GM10266 (cell line): Measurements from ENCODE around the gene NACC2.

Experiments used
- DNase-seq: peaks from one replicate; pipeline ENCODE4 v3.0.0; 2012; ENCODE audit errors: extremely low spot score
- TF ChIP-seq, protein P1 (sequence below): IDR thresholded peaks from 2 replicates; pipeline ENCODE4 v1.5.1; 2012; ENCODE audit warnings: mild to moderate bottlenecking, low read depth; ENCODE audit not compliant: control insufficient read depth, insufficient read depth; ENCODE audit errors: missing control alignments

Gene NACC2

DNA sequence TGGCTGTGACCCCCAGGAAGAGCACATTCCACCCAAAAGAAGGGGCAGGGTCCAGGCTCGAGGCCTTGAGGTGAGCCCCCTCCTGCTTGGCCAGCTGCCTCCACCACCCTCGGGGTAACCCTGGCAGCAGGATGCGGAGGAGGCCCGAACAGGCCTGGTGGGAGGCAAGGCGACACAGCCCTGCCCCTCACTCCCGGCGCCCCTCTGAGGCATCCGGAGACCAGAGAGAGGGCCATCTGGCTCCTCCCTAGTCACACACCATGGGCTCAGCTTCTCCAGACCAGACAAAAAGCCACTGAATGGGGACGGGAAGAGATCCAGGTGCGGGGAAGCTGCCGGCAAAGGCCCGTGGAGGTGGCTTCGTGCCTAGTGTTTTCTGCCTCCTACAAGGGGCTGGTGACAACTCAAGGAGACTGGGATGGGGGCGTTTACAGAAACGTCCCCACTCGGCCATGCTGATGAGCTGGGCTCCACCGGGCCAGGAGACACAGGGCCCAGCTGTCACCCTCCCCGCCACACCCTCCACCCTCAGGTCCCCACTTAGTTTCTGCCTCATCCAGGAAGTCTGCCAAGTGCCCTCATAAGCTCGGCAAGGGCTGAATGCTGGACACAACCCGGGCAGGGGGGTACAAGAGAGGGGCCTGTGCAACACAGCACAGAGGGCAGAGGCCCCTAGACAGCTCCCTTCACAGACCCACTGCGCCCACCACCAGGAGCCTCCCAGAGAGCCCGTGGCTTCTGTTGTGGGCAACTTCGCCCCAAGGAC, 41.9 kb downstream of the NACC2 start:
- TF ChIP-seq, protein P1, sequence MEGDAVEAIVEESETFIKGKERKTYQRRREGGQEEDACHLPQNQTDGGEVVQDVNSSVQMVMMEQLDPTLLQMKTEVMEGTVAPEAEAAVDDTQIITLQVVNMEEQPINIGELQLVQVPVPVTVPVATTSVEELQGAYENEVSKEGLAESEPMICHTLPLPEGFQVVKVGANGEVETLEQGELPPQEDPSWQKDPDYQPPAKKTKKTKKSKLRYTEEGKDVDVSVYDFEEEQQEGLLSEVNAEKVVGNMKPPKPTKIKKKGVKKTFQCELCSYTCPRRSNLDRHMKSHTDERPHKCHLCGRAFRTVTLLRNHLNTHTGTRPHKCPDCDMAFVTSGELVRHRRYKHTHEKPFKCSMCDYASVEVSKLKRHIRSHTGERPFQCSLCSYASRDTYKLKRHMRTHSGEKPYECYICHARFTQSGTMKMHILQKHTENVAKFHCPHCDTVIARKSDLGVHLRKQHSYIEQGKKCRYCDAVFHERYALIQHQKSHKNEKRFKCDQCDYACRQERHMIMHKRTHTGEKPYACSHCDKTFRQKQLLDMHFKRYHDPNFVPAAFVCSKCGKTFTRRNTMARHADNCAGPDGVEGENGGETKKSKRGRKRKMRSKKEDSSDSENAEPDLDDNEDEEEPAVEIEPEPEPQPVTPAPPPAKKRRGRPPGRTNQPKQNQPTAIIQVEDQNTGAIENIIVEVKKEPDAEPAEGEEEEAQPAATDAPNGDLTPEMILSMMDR: no peak
- DNase-seq: no peak

DNA sequence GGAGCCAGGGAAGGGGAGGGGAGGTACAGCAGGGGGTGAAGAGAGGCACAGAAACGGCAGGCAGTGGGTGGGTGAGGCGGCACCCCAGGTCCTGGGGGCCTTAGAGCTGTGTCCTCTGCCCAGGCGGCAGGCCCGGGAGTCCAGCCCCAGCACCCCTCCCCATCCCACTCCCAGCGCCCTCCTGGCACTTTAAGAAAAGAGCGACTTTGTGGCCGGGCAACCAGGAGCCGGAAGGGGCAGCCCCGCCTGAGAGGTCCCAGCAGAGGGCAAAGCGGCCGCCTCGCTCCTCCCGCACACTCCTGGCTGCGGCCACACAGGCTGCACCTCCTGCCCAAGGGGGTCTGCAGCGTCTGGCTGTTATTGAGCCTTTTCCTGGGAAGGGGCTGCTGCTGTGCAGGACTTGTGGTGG, 42.6 kb downstream of the NACC2 start:
- TF ChIP-seq, protein P1: no peak
- DNase-seq: no peak

DNA sequence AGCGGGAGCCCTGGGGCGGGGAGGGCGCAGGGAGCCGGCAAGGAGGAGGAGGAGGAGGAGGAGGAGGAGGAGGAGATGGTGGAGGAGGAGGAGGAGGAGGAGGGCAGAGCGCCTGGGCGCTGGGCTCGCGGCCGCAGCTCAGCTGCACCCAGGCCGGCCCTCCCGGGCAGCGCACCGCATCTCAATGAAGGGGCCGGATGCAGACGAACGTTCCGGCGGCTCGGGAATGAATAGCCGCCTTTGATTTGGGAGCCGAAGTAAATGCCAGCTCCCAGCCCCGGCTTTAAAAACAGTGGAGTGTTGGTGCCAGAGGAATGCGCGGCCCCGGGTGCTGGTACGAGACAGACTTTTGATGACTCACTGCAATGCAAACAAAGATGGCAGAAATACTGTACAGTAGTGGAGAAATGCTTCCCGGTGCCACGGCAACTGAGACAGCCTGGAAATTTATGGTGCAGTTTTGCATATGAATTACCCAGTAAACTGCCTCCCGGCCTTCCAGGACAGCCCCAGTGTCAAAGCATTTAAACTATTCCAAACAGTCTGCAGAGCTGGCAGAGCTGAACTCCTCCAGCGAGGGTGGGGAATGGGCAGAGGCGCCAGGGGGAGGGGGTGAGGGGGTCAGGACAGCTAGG, 43.1 kb downstream of the NACC2 start:
- DNase-seq: peak; percentile 29
- TF ChIP-seq, protein P1: no peak

DNA sequence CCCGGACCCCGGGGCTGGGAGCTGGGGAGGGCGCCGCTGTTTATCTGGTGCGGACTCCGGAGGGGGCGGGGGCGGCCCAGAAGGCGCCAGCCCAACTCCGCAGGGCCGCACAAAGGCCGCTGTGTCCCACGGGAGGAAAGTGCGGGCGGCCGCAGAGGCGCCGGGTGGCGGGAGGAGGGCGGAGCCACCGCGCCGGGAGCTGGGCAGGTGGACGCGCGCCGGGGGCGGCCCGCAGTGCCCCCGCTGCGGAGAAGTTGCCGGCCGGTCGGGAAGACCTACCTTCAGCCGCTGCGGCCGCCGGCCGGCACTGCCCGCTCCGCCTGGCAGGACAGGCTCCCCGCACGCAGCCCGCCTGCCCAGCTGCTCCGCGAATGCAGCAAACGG, 43.6 kb downstream of the NACC2 start:
- TF ChIP-seq, protein P1: no peak
- peak; percentile 36 for DNase-seq

DNA sequence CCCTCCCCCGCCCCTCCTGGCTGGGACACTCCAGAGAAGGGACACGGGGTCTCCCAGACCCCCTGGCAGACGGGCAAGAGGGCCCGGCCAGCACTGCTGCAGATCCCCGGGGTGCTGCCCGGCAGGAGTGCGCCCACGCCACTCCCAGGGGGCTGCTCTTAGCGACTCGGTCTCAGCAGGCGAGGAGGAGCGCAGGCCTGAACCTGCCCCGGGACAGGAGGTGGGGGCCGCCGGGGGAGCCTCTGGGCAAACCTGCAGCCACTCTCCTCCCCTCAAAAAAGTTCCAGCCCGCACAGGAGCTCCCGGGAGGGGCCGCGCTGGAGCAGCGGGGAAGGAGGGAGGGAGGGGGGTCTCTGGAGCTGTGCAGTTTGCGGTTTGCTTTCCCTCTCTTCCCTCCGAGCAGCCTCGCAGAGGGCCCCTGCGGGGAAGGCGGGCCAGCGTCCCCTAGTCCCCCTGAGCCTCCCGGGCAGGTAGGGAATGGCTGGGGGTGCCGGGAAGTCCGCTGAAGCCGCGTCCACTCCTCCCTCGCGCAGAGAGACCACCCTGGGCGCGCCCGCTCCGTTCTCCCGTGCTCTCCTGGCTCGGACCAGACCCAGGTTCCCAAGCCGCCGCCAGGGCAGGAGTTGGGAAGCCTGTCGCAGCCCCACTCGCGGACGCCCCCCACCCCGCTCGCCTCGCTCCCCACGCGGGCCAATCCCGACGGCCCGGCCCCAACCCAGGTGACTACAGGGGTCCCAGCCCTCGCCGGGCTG, 44.2 kb downstream of the NACC2 start:
- peak; percentile 41 for DNase-seq
- TF ChIP-seq, protein P1: no peak

DNA sequence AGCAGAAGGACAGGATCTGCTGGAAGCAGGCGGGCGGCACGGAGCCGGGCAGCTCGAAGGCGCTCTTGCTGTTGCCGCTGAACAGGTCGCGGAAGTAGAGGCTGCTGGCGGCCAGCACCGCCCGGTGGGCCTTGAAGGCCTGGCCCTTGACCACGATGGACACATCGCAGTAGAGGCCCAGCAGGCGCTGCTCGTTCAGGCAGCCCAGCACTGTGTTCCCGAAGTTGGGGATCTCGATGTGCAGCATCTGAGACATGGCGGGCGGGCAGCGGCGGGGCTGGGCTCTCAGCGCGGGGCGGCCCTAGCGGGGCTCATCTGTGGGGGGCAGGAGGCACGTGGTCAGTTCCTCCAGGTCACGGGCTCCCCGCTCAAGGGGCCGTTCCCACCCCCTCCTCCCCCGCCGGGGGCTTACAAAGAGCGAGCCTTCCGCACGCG, 44.8 kb downstream of the NACC2 start:
- TF ChIP-seq, protein P1: no peak
- no peak for DNase-seq
